T-helper 1 cell treated with Interleukin-12 subunit alpha and Interleukin-12 subunit beta and Interleukin-4 antibody, amounts not matched to agents 30 ng/mL and 1 ng/mL, for 36 hours (primary cell): ENCODE data around the gene SLC35G1. TPM values are rescaled to one million over a fixed set of nuclear protein-coding genes. Genes with fewer than 3 reads are reported as not detected.

ENCODE experiments used
- intact Hi-C: fragments of 100-400 bp; cut with micrococcal nuclease; formaldehyde crosslinking; loops from one replicate; pipeline ENCODE4 v1.15.1; 2024
- total RNA-seq: library from RNA; stranded (reverse); gene quantifications from 2 replicates; pipeline ENCODE4 v1.2.3, GENCODE V29; 2022

The SLC35G1 gene
- total RNA-seq, 1 donor from 2014 or later: 5.4 TPM

GRCh38 chr10:93945819-93946218, 52.0 kb downstream of the SLC35G1 start:
- intact Hi-C loops: no loop called here

- intact Hi-C loops: no loop called here
These were observed 53.3 kb downstream of the SLC35G1 start for GRCh38 chr10:93947055-93947454.

GRCh38 chr10:93947524-93947923, 53.7 kb downstream of the SLC35G1 start:
- intact Hi-C loops: no loop called here

- intact Hi-C loops: no loop called here
These were observed 58.1 kb downstream of the SLC35G1 start for GRCh38 chr10:93951905-93952304.

Other genes starting within 250 kb of the SLC35G1 start
- gene FRA10AC1, start 191.4 kb upstream of the SLC35G1 start, total RNA-seq: 16.7 and 17.7 TPM in 2 replicates
- gene LGI1, start 136.0 kb upstream of the SLC35G1 start, total RNA-seq: not detected in 2 replicates
- 0.02 and 0.05 TPM in 2 replicates for gene PLCE1, start 100.0 kb downstream of the SLC35G1 start, total RNA-seq